ENCODE data around the gene LARP6.

The LARP6 gene

DNA sequence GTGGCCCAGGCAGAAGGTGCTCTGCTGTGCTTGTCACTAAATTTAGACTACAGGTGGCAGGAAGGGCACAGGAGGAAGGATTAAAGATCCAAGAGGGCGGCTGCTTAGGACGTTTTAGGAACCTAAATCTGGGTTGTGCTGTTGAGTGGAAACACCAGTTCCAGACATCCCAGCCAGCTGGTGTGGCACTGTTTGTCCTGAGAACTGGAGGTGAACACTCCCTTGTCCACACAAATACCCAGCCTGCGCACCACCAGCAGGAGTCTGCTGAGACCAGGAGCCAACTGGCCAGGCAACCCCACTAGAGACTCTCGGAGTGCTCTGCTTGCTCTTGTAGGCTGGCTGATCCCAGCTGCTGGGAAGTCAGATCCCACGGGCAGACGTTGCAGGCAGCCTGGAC is 60.3 kb downstream of the LARP6 start:
- DNase-seq, result no peak

DNA sequence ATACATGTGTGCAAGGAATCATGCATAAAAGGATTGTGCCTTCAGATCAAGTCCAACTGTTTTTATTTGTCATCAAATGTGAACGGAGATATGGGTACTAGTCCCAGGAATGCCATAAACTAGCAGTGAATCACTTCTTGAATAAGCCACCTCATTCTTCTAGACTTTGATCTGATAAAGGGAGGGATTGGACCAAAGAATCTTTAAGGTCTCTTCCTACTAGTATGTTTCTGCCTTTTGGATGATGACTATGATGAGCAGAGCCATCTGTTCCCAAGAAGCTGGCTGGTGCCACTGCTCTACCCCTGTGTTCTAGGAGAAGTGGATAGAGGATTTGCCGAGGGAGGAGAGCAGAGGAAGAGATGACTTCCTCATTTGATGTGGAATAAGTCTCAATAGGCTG is 61.8 kb downstream of the LARP6 start:
- DNase-seq, result no peak

GRCh38 chr15:70791259-70791658 is 62.7 kb downstream of the LARP6 start:
- no peak for DNase-seq

GRCh38 chr15:70789213-70789612 is 64.7 kb downstream of the LARP6 start:
- DNase-seq, result no peak

DNA sequence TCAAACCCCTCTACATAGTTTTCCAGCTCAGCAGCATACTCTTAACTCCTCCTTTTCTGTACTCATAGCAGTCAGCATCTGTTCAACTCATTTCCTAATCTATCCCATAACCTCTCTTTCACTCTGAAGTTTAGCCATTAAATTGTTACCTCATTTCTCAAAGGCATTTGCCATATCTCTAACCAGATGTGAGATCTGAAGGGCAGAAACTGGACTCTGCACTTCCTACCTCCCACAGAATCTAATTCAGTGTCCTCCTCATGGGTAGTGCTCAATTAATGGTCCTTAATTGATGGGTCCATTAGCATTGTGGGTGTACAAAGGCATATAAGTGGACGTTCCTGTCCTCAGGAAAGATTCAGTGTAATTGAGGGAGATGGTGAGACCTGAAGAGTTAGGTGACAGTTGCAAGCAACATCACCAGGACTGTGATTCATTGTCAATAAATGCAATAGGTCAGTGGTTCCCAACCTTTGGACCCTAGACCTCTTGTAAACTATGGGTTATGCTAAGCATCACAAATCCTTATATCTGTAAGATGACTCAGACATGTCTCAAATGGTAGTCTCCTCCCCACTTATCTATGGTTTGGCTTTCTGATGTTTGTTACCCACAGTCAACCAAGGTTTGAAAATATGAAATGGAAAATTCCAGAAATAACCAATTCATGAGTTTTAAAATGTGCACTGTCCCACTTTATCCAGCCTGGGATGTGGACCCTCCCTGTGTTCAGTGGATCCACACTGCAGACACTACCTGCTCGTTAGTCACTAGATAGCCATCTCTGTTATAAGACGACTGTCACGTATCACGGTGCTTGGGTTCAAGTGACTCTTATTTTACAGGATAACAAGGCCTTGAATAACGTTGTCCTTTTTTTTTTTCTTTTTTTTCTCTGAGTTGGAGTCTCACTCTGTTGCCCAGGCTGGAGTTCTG is 65.6 kb downstream of the LARP6 start:
- no peak for DNase-seq

GRCh38 chr15:70786996-70787395 is 67.0 kb downstream of the LARP6 start:
- DNase-seq, result no peak

DNA sequence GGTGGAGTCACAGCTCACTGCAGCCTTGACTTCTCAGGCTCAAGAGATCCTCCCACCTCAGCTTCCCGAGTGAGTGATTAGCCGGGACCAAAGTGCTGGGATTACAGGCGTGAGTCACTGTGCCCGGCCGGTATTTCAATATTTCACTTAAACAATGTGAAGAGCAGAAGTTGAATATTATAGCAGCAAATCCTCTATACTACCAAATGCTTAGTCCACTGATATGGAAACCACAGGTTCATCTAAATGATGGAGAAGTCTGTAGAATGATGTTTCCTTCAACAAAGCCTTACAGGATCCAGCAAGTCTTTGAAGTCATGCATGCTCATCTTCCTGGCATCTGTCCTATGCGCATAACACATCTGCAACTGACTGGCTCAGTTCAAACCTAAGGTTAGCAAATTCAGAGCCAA is 70.3 kb downstream of the LARP6 start:
- DNase-seq, result no peak

DNA sequence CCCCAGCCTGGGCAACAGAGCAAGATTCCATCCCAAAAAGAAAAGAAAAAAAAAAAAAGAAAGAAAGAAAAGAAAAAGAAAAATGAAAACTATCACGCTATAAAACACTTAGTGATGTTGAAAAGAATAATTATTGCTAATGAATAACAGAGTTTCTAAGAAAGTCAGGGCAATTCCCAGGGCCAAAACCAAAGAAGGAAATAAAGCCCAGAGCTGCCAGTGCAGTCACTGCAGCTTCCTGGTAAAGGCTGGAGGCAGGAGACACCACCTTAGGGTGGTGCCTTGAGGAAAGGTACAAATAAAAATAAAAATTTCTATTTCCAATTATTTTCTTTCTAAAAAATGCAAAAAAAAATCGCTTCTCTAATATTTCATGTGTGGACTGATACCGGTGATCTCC is 70.9 kb downstream of the LARP6 start:
- no peak for DNase-seq

GRCh38 chr15:70781236-70781635 is 72.7 kb downstream of the LARP6 start:
- DNase-seq, result no peak
